NCI-H526 (cell line): Measurements from ENCODE around the gene DOCK8.

Source experiments
- DNase-seq, 2 experiments: peaks; one replicate each; lab custom pipeline; 2025; lab: John Stamatoyannopoulos, UW

Gene DOCK8

GRCh38 chr9:363274-363612 lies 148.6 kb downstream of the DOCK8 start:
- DNase-seq: no peak

DNA sequence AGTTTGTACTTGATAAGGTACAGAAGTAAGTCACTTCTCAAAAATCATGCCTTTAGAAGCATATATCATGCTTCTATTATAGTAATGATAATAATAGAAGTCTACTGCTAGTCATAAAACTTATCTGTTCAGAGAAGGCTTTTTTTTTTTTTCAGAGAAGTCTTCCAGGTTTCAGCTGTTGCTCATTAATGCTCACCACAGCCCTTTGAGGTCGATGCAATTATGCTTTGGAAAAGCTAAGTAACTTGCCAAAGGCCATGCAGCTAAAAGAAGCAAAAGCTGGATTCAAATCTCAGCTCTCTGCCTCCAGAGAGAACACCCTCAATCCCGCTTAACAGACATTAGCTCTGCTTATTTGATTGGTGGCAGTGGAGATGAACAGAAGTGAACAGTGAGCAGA lies 150.8 kb downstream of the DOCK8 start:
- no peak for DNase-seq

DNA sequence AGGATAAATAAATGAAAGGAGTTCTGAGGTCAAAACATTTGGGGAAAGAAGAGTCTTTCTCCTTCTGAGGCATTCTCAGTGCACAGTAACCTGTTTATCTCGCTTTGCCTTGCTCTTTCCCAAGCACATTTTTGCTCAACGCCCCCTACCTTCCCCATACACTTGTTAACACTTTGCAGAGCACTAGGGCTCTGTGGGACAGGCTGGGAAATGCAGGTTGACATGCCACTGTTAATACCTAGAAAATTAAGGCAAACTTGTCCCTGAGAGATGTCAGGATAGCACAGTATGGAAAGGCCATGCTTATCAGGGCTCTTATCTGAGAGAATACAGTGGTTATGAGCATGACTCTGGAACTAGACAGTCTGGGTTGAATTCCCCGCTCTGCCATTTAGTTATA lies 152.0 kb downstream of the DOCK8 start:
- DNase-seq: no peak

DNA sequence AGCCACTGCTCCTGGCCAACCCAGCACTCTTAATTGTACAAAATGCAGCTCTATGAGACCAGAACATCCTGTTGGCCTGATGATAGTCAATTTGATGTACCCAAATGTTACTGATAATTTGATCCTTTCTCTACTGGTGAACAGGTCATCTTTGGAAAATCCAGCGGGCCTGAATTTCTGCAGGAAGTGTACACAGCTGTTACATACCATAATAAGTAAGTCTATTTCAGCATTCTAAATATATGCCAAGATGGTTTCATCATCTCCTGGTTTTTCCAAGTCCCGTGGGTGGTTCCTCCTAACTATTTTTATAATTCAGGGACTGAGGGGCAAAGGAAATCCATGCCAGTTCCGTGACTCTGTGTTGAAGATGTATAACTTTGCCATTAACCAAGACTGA lies 155.4 kb downstream of the DOCK8 start:
- no peak for DNase-seq

GRCh38 chr9:371349-371748 lies 156.7 kb downstream of the DOCK8 start:
- DNase-seq: no peak

- no peak for DNase-seq
These were observed 157.5 kb downstream of the DOCK8 start for GRCh38 chr9:372128-372527.

DNA sequence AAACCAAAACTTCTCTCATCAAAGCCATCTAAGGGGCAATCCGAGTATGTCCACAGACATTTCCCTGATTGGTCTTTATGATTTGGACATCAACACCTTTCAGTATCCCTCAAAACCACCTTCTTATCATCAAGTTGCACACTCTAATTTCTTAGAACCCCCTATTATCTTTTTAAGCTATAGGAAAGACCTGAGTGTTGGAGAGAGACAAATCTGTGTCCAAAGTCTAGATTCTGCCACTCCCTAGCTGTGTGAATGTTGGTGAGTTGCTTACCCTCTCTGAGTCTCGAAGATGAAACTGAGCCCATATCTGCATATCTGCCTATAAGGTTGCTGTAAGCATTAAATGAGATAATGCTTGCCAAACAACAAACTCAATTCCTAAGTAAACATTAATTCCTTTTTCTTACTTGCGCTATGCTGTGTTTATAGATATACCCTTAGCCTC lies 159.1 kb downstream of the DOCK8 start:
- no peak for DNase-seq

DNA sequence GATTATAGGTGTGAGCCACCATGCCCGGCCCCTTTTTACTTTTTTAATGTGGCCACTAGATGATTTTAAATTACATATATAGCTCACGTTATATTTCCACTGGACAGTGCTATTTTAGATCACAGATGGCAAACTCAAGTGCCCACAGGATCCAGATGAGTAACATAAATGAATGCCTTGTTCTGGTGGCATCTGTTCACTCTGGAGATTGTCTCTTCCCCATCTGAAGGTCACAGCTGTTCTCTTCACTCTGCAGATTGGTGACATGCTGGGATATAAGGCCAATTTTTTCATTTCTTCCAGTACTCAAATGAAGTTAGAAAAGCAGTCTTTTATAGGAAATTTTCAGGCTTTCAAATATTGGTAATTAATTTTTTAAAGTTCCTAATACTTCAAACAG lies 160.1 kb downstream of the DOCK8 start:
- DNase-seq: no peak

DNA sequence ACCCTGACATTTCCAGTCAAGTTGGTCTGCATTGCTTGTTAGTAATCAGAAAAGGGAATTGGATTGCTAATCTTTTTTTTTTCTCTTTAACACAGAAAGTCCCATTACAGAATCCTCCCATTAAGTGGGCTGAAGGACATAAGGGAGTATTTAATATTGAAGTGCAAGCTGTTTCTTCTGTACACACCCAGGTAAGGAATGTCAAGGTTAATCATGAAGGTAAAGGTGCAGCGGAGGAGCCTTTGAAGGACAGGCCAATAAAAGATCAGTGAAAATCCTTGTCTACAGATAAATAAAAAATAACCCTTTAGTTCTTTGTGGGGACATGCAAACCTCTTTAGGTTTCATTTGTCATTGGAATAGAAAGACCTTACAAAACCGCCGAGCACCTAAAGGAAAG lies 161.4 kb downstream of the DOCK8 start:
- DNase-seq: no peak

DNA sequence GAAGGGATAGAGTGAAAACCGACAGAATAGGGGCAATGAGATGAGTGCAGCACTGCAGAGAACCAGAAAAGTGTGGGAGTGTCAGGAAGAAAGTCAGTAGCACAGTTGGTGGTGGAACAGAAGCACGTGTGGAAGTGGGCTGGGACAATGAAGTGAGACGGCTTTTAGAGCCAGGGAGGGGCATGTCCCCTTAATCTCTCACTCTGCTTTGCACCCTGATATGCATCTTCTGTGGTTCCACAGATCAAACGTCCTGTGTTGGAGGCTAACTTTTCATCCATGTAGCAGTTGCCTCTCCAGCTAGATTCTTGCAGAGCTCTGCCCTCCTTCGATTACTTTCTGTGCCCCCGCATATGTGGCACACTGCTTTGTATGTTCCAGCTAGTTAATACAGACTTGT lies 163.6 kb downstream of the DOCK8 start:
- no peak for DNase-seq

DNA sequence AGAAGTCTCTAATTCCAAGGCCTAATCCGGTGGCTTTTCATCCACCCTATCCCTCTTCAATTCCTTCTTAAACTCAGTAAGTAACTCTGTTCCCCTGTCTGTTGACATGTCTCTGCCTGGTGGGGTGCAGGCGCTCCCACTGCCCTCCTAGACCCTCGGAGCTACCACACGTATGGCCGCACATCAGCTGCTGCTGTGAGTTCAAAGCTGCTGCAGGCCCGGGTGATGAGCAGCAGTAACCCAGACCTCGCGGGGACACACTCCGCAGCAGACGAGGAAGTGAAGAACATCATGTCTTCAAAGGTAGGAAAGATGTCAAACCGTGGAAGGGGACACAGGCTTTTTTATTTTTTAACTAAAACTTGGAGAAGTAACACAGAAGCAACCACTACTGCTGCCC lies 167.7 kb downstream of the DOCK8 start:
- no peak for DNase-seq

GRCh38 chr9:385818-386398 lies 171.2 kb downstream of the DOCK8 start:
- DNase-seq: peak; percentile 34 to 74

GRCh38 chr9:389159-389558 lies 174.5 kb downstream of the DOCK8 start:
- no peak for DNase-seq

DNA sequence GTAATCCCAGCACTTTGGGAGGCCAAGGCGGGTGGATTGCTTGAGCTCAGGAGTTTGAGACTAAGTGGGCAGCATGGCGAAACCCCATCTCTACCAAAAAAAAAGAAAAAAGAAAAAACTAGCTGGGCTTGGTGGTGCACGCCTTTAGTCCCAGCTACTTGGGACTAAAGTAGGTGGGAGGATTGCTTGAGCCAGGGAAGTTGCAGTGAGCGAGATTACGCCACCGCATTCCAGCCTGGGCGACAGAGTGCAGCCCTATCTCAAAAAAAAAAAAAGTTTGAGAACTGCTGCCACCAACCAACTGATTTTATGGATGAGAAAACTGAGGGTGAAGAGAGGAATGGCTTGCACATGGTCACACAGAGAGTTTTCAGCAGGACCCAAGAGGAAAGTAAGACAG lies 175.1 kb downstream of the DOCK8 start:
- DNase-seq: no peak

- DNase-seq: no peak
These were observed 177.6 kb downstream of the DOCK8 start for GRCh38 chr9:392077-392804.

- no peak for DNase-seq
These were observed 179.8 kb downstream of the DOCK8 start for GRCh38 chr9:394347-395052.

DNA sequence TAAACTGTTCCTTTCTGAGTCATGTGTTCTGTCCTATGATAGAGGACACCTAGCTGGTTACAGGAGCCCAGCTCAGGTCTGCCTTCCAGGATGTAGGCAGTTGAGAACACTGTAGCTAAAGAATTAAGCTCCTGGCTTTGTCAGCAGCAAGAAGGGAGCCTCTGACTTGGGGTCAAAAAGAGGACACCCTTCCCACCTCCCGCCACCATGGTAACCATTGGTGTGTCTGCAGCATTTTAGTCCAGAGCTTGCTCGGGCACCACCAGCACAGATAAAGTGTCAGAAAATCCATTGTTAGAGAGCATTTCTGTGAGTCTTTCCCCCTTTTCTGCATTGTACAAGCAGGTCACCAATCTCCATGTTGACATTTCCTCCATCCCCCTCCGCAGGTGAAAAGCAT lies 181.7 kb downstream of the DOCK8 start:
- DNase-seq: no peak

DNA sequence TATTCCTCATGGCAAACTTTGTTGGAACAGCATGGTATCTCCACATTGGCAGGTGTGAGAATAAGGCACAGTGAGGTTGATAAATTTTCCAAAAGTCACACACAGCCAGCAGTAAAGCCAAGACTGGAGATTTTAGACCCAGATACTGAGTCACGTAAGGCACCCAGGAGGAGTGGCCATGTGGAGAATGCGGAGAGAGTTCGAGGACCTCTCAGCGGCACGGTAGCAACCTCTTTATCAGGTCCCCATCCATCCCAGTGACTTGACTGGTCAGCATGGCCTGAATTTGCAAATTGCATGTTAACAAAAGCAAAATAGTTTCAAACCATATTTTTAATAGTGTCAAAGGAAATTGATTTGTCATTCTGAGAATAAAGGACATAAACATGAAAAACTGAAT lies 183.4 kb downstream of the DOCK8 start:
- DNase-seq: no peak

GRCh38 chr9:401223-401622 lies 186.6 kb downstream of the DOCK8 start:
- no peak for DNase-seq

DNA sequence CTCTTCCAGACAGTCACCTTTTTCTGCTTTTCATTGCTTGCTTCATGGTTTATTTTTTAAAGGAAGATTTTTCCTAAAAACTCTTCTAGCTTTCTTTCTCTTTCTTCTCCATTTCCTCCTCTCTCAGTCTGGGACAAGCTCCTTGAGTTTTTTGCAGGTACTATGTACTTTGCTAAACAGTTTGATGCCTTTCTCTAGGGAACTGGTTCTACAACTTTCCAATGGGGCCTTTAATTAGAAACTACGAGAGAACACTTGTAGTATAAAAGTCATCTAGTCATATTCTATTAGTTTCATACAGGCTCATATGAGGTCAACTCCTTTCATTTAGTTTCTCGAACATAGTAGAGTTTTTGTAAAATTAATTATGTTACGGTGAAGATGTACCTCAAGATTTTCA lies 189.6 kb downstream of the DOCK8 start:
- DNase-seq: no peak

GRCh38 chr9:405341-405740 lies 190.7 kb downstream of the DOCK8 start:
- no peak for DNase-seq

DNA sequence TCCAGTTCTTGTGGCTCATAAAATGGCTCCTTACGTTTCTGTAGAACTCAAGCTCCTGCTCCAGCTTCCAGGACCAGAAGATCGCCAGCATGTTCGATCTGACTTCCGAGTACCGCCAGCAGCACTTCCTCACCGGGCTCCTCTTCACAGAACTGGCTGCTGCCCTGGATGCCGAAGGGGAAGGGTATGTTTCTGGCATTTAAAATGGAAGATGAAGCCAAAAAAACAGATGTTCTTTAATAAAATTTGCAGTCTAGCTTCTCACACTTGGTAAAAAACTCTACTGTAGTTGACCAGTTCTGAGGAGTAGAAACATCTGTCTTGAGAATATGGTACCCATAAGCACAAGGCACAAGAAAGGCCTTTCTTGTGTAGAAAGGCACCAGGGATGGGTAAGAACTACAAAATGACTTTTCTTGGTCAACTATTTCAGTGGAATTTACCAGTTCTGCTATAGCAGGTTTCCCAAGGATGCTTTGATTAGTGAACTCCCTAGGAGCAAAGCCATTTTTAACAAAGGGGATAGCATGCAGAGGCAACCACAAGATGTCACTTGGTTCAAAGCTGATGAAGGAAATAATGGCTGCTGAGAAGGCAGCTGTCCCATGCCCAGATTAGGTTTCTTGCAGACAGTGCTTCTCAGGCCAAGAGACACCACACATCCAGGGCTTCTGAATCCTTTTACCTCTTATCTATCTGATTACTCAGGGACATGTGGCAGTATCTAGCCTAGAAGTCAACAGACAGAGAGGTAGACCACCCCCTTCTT lies 192.4 kb downstream of the DOCK8 start:
- DNase-seq: peak in 1 of 2 experiments; percentile 9

DNA sequence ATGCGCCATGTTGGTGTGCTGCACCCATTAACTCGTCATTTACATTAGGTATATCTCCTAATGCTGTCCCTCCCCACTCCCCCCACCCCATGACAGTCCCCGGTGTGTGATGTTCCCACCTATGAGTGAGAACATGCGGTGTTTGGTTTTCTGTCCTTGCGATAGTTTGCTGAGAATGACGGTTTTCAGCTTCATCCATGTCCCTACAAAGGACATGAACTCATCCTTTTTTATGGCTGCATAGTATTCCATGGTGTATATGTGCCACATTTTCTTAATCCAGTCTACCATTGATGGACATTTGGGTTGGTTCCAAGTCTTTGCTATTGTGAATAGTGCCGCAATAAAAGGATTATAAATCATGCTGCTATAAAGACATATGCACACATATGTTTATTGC lies 195.0 kb downstream of the DOCK8 start:
- peak in 1 of 2 experiments; percentile 2 for DNase-seq
